K562 (cell line): ENCODE results near the gene TADA2A. TPM values are rescaled to one million over a fixed set of nuclear protein-coding genes. Genes with fewer than 3 reads are reported as not detected.
A peak's percentile ranks its signal among the peaks of the same experiment; 100 is the strongest.

Source experiments
- COPS2 ChIP-seq: fragments of 450-650 bp; conservative IDR thresholded peaks from 2 replicates; pipeline ENCODE4 v1.6.1; 2016; ENCODE audit warnings: mild to moderate bottlenecking, moderate library complexity
- ELF2 ChIP-seq: fragments of 250-450 bp; sonication (Bioruptor Pico); IDR thresholded peaks from 2 replicates; pipeline ENCODE4 v1.5.0; 2021; ENCODE audit warnings: mild to moderate bottlenecking
- ETV6 ChIP-seq, 3 experiments: fragments of 150-350 bp in 1 of 3; sonication (generic) in 1 of 3; formaldehyde crosslinking in 1 of 3; IDR thresholded peaks; 2 replicates each; pipeline versions ENCODE4 v1.6.1 to v1.8.0; 2014 to 2022; ENCODE audit warnings: borderline replicate concordance in 2 of 3, low read depth in 2 of 3, antibody characterized with exemption in 1 of 3, low read length in 1 of 3, mild to moderate bottlenecking in 1 of 3, missing genetic modification reagents in 1 of 3
- ILK ChIP-seq: fragments of 450-650 bp; IDR thresholded peaks from 2 replicates; pipeline ENCODE4 v1.6.1; 2016; ENCODE audit warnings: missing genetic modification characterization, low read depth, mild to moderate bottlenecking, missing compliant biosample characterization, moderate library complexity, borderline replicate concordance
- KDM4B ChIP-seq, 2 experiments: fragments of 450-650 bp in 1 of 2; sonication (generic) in 1 of 2; IDR thresholded peaks; 2 replicates each; pipeline ENCODE4 v1.6.1; 2016 to 2017; ENCODE audit warnings: borderline replicate concordance in 2 of 2, antibody characterized with exemption in 1 of 2, low read depth in 1 of 2, mild to moderate bottlenecking in 1 of 2
- MAFF ChIP-seq: IDR thresholded peaks from 2 replicates; pipeline ENCODE4 v1.6.1; 2012; ENCODE audit warnings: low read length, improper control_type of control experiment
- MBD1 ChIP-seq: fragments of 250-450 bp; sonication (Bioruptor Pico); IDR thresholded peaks from 2 replicates; pipeline ENCODE4 v1.8.0; 2022; ENCODE audit warnings: inconsistent platforms
- MBD2 ChIP-seq: sonication (generic); IDR thresholded peaks from 2 replicates; pipeline ENCODE4 v1.6.1; 2016; ENCODE audit warnings: low read depth, borderline replicate concordance
- NCOA4 ChIP-seq: fragments of 450-650 bp; IDR thresholded peaks from 2 replicates; pipeline ENCODE4 v1.6.1; 2018; ENCODE audit warnings: mild to moderate bottlenecking; ENCODE audit not compliant: partially characterized antibody
- POLR2G ChIP-seq: fragments of 200-400 bp; formaldehyde crosslinking; IDR thresholded peaks from 2 replicates; pipeline ENCODE4 v1.6.1; 2017; ENCODE audit warnings: low read depth, mild to moderate bottlenecking, antibody characterized with exemption, low read length, moderate library complexity
- RBBP5 ChIP-seq: fragments of 200-600 bp; sonication (generic); IDR thresholded peaks from 2 replicates; pipeline ENCODE4 v1.6.1; 2012; ENCODE audit warnings: borderline replicate concordance, mild to moderate bottlenecking, low read length, control low read depth, inconsistent platforms; ENCODE audit not compliant: insufficient read depth, poor library complexity, severe bottlenecking
- STAG1 ChIP-seq: sonication (generic); formaldehyde crosslinking; IDR thresholded peaks from 2 replicates; pipeline ENCODE4 v1.5.0; 2020; ENCODE audit warnings: missing genetic modification reagents, borderline replicate concordance
- TCF15 ChIP-seq: fragments of 250-450 bp; sonication (Bioruptor Pico); IDR thresholded peaks from 2 replicates; pipeline ENCODE4 v1.8.0; 2022; ENCODE audit warnings: moderate library complexity, mild to moderate bottlenecking, inconsistent platforms
- TCF7L2 ChIP-seq: fragments of 150-350 bp; IDR thresholded peaks from 2 replicates; pipeline ENCODE4 v1.6.1; 2016; ENCODE audit warnings: low read depth, mild to moderate bottlenecking, low read length, moderate library complexity
- ZNF699 ChIP-seq: fragments of 250-450 bp; sonication (Bioruptor Pico); IDR thresholded peaks from 2 replicates; pipeline ENCODE4 v1.8.0; 2021; ENCODE audit warnings: mild to moderate bottlenecking, moderate library complexity; ENCODE audit not compliant: insufficient replicate concordance
- ZNF77 ChIP-seq: fragments of 250-450 bp; sonication (Bioruptor Pico); IDR thresholded peaks from 2 replicates; pipeline ENCODE4 v1.5.0; 2020
- ZNF79 ChIP-seq: fragments of 250-450 bp; sonication (Bioruptor Pico); IDR thresholded peaks from 2 replicates; pipeline ENCODE4 v1.4.0; 2020; ENCODE audit warnings: low read depth, mild to moderate bottlenecking, moderate library complexity
- polyA plus RNA-seq, 8 experiments: library from polyadenylated mRNA; depleted of rRNA in 4 of 8; stranded (reverse) in 5 of 8; unstranded in 3 of 8; fragments of >200 nt; fragmentation: Nextera tagmentation in 2 of 8; fragmentation: Illumina TruSeq in 1 of 8; extraction: Ambion mirVana in 2 of 8; extraction: Trizol in 1 of 8; gene quantifications; 2 replicates each; pipeline versions ENCODE4 v1.2.1 to v1.2.3, GENCODE V29; 2011 to 2014; ENCODE audit warnings: inconsistent platforms in 1 of 8, missing spikeins in 1 of 8
- total RNA-seq, 7 experiments: library from RNA; depleted of rRNA in 6 of 7; stranded (reverse); fragments of >200 nt in 6 of 7; fragmentation: Illumina TruSeq in 2 of 7; extraction: Trizol in 2 of 7; gene quantifications; 2 replicates each; pipeline versions ENCODE4 v1.2.1 to v1.2.3, GENCODE V29; 2011 to 2021; ENCODE audit warnings: low replicate concordance in 1 of 7
- TF ChIP-seq, protein P1 (sequence below): sonication (generic); formaldehyde crosslinking; IDR thresholded peaks from 2 replicates; pipeline ENCODE4 v1.8.1; 2023; ENCODE audit warnings: mild to moderate bottlenecking, missing genetic modification reagents, moderate library complexity
- TF ChIP-seq, protein P2 (sequence below): fragments of 450-650 bp; IDR thresholded peaks from 2 replicates; pipeline ENCODE4 v1.6.1; 2014; ENCODE audit warnings: low read depth, mild to moderate bottlenecking, moderate library complexity, borderline replicate concordance
- TF ChIP-seq, protein P3 (sequence below): fragments of 450-650 bp; conservative IDR thresholded peaks from 2 replicates; pipeline ENCODE4 v1.6.1; 2016; ENCODE audit warnings: missing genetic modification characterization, low read depth, mild to moderate bottlenecking, missing compliant biosample characterization, moderate library complexity

The TADA2A gene
- total and polyA plus RNA-seq, 9 of the 15 experiments (the other 6 are each of a cell fraction or from before 2014, with no cell fraction given): 13.8 to 37.7 (median 25.0) TPM

- TF ChIP-seq, protein P1, sequence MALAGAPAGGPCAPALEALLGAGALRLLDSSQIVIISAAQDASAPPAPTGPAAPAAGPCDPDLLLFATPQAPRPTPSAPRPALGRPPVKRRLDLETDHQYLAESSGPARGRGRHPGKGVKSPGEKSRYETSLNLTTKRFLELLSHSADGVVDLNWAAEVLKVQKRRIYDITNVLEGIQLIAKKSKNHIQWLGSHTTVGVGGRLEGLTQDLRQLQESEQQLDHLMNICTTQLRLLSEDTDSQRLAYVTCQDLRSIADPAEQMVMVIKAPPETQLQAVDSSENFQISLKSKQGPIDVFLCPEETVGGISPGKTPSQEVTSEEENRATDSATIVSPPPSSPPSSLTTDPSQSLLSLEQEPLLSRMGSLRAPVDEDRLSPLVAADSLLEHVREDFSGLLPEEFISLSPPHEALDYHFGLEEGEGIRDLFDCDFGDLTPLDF (CRISPR knock-in tag): no peak
- TF ChIP-seq COPS2 (no peak), ZNF79 (CRISPR knock-in tag) (no peak), MBD2 (no peak), NCOA4 (no peak), ZNF77 (CRISPR knock-in tag) (no peak), POLR2G (no peak), RBBP5 (no peak), MAFF (no peak), STAG1 (CRISPR knock-in tag) (no peak), ELF2 (CRISPR knock-in tag) (no peak), ILK (tag) (no peak), MBD1 (no peak), ETV6 (IDR thresholded peaks at IDR 0.05; ENCODE audit: borderline replicate concordance in 1 of 2, low read depth in 2 of 2, low read length in 1 of 2) (no peak), ETV6 (CRISPR knock-in tag; IDR thresholded peaks at IDR 0.05; ENCODE audit: borderline replicate concordance) (no peak), TCF15 (CRISPR knock-in tag) (no peak), KDM4B (IDR thresholded peaks at IDR 0.05; ENCODE audit: borderline replicate concordance in 2 of 2, low read depth in 1 of 2) (no peak), ZNF699 (CRISPR knock-in tag) (no peak), TCF7L2 (no peak)
- TF ChIP-seq, protein P2, sequence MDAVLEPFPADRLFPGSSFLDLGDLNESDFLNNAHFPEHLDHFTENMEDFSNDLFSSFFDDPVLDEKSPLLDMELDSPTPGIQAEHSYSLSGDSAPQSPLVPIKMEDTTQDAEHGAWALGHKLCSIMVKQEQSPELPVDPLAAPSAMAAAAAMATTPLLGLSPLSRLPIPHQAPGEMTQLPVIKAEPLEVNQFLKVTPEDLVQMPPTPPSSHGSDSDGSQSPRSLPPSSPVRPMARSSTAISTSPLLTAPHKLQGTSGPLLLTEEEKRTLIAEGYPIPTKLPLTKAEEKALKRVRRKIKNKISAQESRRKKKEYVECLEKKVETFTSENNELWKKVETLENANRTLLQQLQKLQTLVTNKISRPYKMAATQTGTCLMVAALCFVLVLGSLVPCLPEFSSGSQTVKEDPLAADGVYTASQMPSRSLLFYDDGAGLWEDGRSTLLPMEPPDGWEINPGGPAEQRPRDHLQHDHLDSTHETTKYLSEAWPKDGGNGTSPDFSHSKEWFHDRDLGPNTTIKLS: peak; percentile 64; the same call in 1 of the 2 replicates
- TF ChIP-seq, protein P3, sequence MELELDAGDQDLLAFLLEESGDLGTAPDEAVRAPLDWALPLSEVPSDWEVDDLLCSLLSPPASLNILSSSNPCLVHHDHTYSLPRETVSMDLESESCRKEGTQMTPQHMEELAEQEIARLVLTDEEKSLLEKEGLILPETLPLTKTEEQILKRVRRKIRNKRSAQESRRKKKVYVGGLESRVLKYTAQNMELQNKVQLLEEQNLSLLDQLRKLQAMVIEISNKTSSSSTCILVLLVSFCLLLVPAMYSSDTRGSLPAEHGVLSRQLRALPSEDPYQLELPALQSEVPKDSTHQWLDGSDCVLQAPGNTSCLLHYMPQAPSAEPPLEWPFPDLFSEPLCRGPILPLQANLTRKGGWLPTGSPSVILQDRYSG (tag): no peak
These were observed 84.2 kb downstream of the TADA2A start (continued) for GRCh38 chr17:37490638-37491614.
